ENCODE measurements around the gene KRT82. TPM values are rescaled to one million over a fixed set of nuclear protein-coding genes. Genes with fewer than 3 reads are reported as not detected.

KRT82 gene
- total RNA-seq, 2 experiments from 2014 or later: not detected

GRCh38 chr12:52440821-52441319 is 34.7 kb upstream of the KRT82 start:
- no peaks in the 10 kb centered on the region for H3K36me3 Mint-ChIP-seq (ENCODE audit: low read depth)
- peaks cover 36% of the 10 kb centered on the region for H3K27me3 Mint-ChIP-seq
- no peaks in the 10 kb centered on the region for H3K9me3 Mint-ChIP-seq
- no peak overlapping the region for H3K4me3 Mint-ChIP-seq
- POLR2A ChIA-PET: no interaction called here
- no peaks in the 10 kb centered on the region for H3K4me1 Mint-ChIP-seq
- no peak overlapping the region for H3K27ac Mint-ChIP-seq
- CTCF ChIA-PET: no interaction called here
- no peak for DNase-seq

- H3K4me1 Mint-ChIP-seq: no peaks in the 10 kb centered on the region
- no peaks in the 10 kb centered on the region for H3K9me3 Mint-ChIP-seq
- ChIA-PET POLR2A (no interaction called here), CTCF (no interaction called here)
- H3K27me3 Mint-ChIP-seq: peaks cover 41% of the 10 kb centered on the region
- no peak overlapping the region for H3K27ac Mint-ChIP-seq
- no peak overlapping the region for H3K4me3 Mint-ChIP-seq
- no peaks in the 10 kb centered on the region for H3K36me3 Mint-ChIP-seq (ENCODE audit: low read depth)
- no peak for DNase-seq
Observed at GRCh38 chr12:52439845-52440244, 33.7 kb upstream of the KRT82 start.

- Mint-ChIP-seq H3K27me3 (peaks cover 42% of the 10 kb centered on the region), H3K4me3 (no peak overlapping the region), H3K4me1 (no peaks in the 10 kb centered on the region), H3K36me3 (ENCODE audit: low read depth) (no peaks in the 10 kb centered on the region), H3K9me3 (no peaks in the 10 kb centered on the region), H3K27ac (no peak overlapping the region)
- POLR2A ChIA-PET: no interaction called here
- CTCF ChIA-PET: no interaction called here
- DNase-seq: no peak
Observed at GRCh38 chr12:52439420-52439819, 33.3 kb upstream of the KRT82 start.

GRCh38 chr12:52438305-52439301 is 32.5 kb upstream of the KRT82 start:
- Mint-ChIP-seq H3K4me3 (no peak overlapping the region), H3K36me3 (ENCODE audit: low read depth) (no peaks in the 10 kb centered on the region), H3K9me3 (no peaks in the 10 kb centered on the region), H3K27ac (no peak overlapping the region), H3K4me1 (no peaks in the 10 kb centered on the region), H3K27me3 (peaks cover 42% of the 10 kb centered on the region)
- no peak for DNase-seq
- ChIA-PET CTCF (no interaction called here), POLR2A (no interaction called here)

GRCh38 chr12:52437508-52437907 is 31.4 kb upstream of the KRT82 start:
- DNase-seq: no peak
- Mint-ChIP-seq H3K27me3 (peaks cover 33% of the 10 kb centered on the region), H3K27ac (no peak overlapping the region), H3K4me3 (no peak overlapping the region), H3K4me1 (no peaks in the 10 kb centered on the region), H3K9me3 (no peaks in the 10 kb centered on the region), H3K36me3 (ENCODE audit: low read depth) (no peaks in the 10 kb centered on the region)
- ChIA-PET CTCF (no interaction called here), POLR2A (no interaction called here)

- Mint-ChIP-seq H3K9me3 (no peaks in the 10 kb centered on the region), H3K4me3 (no peak overlapping the region), H3K27me3 (peaks cover 29% of the 10 kb centered on the region), H3K36me3 (ENCODE audit: low read depth) (no peaks in the 10 kb centered on the region), H3K27ac (no peak overlapping the region), H3K4me1 (no peaks in the 10 kb centered on the region)
- no peak for DNase-seq
- CTCF ChIA-PET: no interaction called here
- POLR2A ChIA-PET: no interaction called here
Observed at GRCh38 chr12:52436828-52437474, 30.8 kb upstream of the KRT82 start.

- CTCF ChIA-PET: no interaction called here
- Mint-ChIP-seq H3K4me3 (no peak overlapping the region), H3K9me3 (no peaks in the 10 kb centered on the region), H3K36me3 (ENCODE audit: low read depth) (no peaks in the 10 kb centered on the region), H3K27me3 (peaks cover 29% of the 10 kb centered on the region), H3K27ac (no peak overlapping the region), H3K4me1 (no peaks in the 10 kb centered on the region)
- DNase-seq: no peak
- POLR2A ChIA-PET: no interaction called here
Observed at GRCh38 chr12:52436000-52436827, 30.1 kb upstream of the KRT82 start.

- Mint-ChIP-seq H3K9me3 (no peaks in the 10 kb centered on the region), H3K4me1 (no peaks in the 10 kb centered on the region), H3K27ac (no peak overlapping the region), H3K27me3 (peaks cover 26% of the 10 kb centered on the region), H3K4me3 (no peak overlapping the region), H3K36me3 (ENCODE audit: low read depth) (no peaks in the 10 kb centered on the region)
- CTCF ChIA-PET: no interaction called here
- DNase-seq: no peak
- POLR2A ChIA-PET: no interaction called here
Observed at GRCh38 chr12:52435659-52435999, 29.5 kb upstream of the KRT82 start.

- CTCF ChIA-PET: no interaction called here
- Mint-ChIP-seq H3K27me3 (peaks cover 26% of the 10 kb centered on the region), H3K36me3 (ENCODE audit: low read depth) (no peaks in the 10 kb centered on the region), H3K4me3 (no peak overlapping the region), H3K9me3 (no peaks in the 10 kb centered on the region), H3K4me1 (no peaks in the 10 kb centered on the region), H3K27ac (no peak overlapping the region)
- POLR2A ChIA-PET: no interaction called here
- no peak for DNase-seq
Observed at GRCh38 chr12:52434760-52435530, 28.8 kb upstream of the KRT82 start.

- CTCF ChIA-PET: no interaction called here
- Mint-ChIP-seq H3K9me3 (no peaks in the 10 kb centered on the region), H3K27ac (no peak within 1 kb of the TSS), H3K36me3 (ENCODE audit: low read depth) (no peaks in the 10 kb centered on the region), H3K4me1 (no peaks in the 10 kb centered on the region), H3K4me3 (no peak within 1 kb of the TSS), H3K27me3 (peaks cover 27% of the 10 kb centered on the region)
- POLR2A ChIA-PET: no interaction called here
- no peak for DNase-seq
Observed at GRCh38 chr12:52434081-52434733, 28.1 kb upstream of the KRT82 start, which contains the start of gene KRT75. Gene KRT75, minus strand, starts transcription at chr12:52434371. Its CDS starts 67 bp downstream, at chr12:52434304.

- H3K36me3 Mint-ChIP-seq (ENCODE audit: low read depth): no peaks in the 10 kb centered on the region
- no peak overlapping the region for H3K27ac Mint-ChIP-seq
- H3K4me1 Mint-ChIP-seq: no peaks in the 10 kb centered on the region
- H3K27me3 Mint-ChIP-seq: peaks cover 33% of the 10 kb centered on the region
- POLR2A ChIA-PET: no interaction called here
- H3K4me3 Mint-ChIP-seq: no peak overlapping the region
- no peak for DNase-seq
- H3K9me3 Mint-ChIP-seq: no peaks in the 10 kb centered on the region
- CTCF ChIA-PET: no interaction called here
Observed at GRCh38 chr12:52433501-52434080, 27.5 kb upstream of the KRT82 start.

GRCh38 chr12:52432559-52433207 is 26.5 kb upstream of the KRT82 start:
- Mint-ChIP-seq H3K27me3 (peaks cover 37% of the 10 kb centered on the region), H3K4me1 (no peaks in the 10 kb centered on the region), H3K36me3 (ENCODE audit: low read depth) (no peaks in the 10 kb centered on the region), H3K9me3 (no peaks in the 10 kb centered on the region), H3K4me3 (no peak overlapping the region), H3K27ac (no peak overlapping the region)
- POLR2A ChIA-PET: no interaction called here
- CTCF ChIA-PET: no interaction called here
- no peak for DNase-seq

All from activated CD4-positive, alpha-beta memory T cell treated with anti-CD3 and anti-CD28 coated beads, Interleukin-2, amount 10 ng/mL, durations not matched to agents 7 days and 5 days (primary cell).